ENCODE results near the gene CCER1.

CCER1 gene

GRCh38 chr12:90916516-90916915 is 38.5 kb downstream of the CCER1 start:
- DNase-seq, result no peak

- no peak for DNase-seq
These were observed 39.6 kb downstream of the CCER1 start for GRCh38 chr12:90915353-90915752.

GRCh38 chr12:90910958-90911357 is 44.0 kb downstream of the CCER1 start:
- no peak for DNase-seq

DNA sequence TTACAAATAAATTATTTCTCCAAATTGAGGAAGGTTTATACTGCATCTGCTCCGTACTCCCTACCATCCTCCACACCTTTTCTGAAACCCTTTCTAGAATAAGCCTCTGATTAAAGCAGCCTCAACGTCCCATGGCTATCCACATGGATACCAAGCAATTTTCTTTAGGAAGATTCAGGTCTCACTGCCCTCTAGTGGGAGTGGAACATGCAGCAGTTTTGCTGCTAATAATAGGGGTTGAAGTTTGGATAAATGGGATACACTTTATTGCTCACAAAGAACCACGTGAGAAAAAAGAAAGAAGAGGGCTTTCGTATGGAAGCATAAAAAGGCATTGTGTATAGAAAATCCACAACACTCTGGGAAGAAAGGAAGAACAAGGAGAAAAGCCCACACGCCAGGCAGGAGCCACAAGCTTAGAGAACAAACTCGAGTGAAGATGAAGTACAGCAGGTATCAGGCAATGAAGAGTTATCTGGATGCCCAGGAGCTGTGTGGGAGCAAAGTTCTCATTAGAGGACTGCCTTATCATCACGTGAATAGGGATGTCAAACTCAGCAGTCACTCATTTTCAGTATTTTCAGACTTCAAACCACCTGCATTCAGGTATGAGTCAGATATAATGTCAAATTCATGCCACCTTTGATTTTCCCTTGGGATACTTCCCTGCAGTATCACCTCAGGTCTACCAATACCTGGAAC is 45.8 kb downstream of the CCER1 start:
- no peak for DNase-seq

GRCh38 chr12:90908465-90908864 is 46.5 kb downstream of the CCER1 start:
- no peak for DNase-seq

DNA sequence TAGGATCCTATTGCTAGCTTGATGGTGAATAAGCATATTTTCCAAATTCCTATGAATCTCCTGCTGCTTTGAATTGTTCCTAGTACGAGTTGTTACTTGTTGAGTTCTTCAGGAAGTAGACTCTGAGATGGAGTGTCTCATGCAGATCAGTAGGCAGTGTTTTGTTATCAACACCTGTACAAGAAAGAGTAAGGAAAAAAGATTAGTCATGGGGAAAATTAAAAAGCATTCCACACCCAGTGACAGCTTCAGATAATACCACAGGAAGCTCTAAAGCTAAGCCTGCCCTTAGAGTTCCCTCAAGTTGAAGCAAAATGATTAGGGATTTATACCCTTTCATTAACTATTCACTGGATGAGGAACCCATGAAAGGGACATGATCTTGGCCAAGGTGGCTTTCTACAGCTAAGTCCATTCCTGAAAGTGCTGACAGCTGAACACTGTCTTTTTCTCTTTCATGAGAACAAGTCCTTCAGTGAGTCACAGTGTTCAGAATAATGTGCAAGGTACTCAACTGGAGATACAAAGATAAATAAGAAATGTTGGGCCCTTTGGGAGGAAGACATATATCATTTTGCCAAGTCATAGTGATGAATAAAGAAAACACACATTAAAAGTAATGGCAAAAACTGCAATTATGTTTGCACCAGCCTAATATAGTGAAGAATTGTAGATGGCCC is 49.1 kb downstream of the CCER1 start:
- DNase-seq, result no peak

- no peak for DNase-seq
These were observed 52.4 kb downstream of the CCER1 start for GRCh38 chr12:90902596-90902995.
